DND-41 (cell line): Measurements from ENCODE around the gene RHPN2.

ENCODE experiments used
- ATAC-seq: fragments of 200-7000 bp; cut with Tn5 transposase; 3 replicates; pipeline ENCODE4 v1.9.1; 2021; ENCODE audit warnings: low read depth; ENCODE audit not compliant: insufficient read depth
- DNase-seq: peaks from one replicate; pipeline ENCODE4 v3.0.0-alpha.2; 2020
- H2AFZ ChIP-seq: 2 replicates; pipeline ENCODE4 v1.6.0; 2012; ENCODE audit warnings: low read depth, low read length
- H3K27ac ChIP-seq: 2 replicates; pipeline ENCODE4 v1.5.1; 2012; ENCODE audit warnings: low read length, inconsistent platforms
- H3K27me3 ChIP-seq: fragments of 200-600 bp; sonication (generic); 2 replicates; pipeline ENCODE4 v1.6.0; 2012; ENCODE audit warnings: low read length, mild to moderate bottlenecking, inconsistent platforms; ENCODE audit not compliant: insufficient read depth, poor library complexity
- H3K36me3 ChIP-seq: 2 replicates; pipeline ENCODE4 v1.5.1; 2012; ENCODE audit warnings: low read length, inconsistent platforms; ENCODE audit not compliant: insufficient read depth
- H3K4me1 ChIP-seq: 2 replicates; pipeline ENCODE4 v1.5.1; 2012; ENCODE audit warnings: mild to moderate bottlenecking, low read length; ENCODE audit not compliant: insufficient read depth
- H3K4me2 ChIP-seq: 2 replicates; pipeline ENCODE4 v1.6.0; 2012; ENCODE audit warnings: mild to moderate bottlenecking, moderate library complexity, low read length, inconsistent platforms; ENCODE audit not compliant: insufficient read depth
- H3K4me3 ChIP-seq, 2 experiments: fragments of 200-600 bp in 1 of 2; shearing (Covaris generic) in 1 of 2; 2 replicates each; pipeline ENCODE4 v1.5.1; 2012 to 2016; ENCODE audit warnings: inconsistent platforms in 2 of 2, low read length in 2 of 2, mild to moderate bottlenecking in 2 of 2, low read depth in 1 of 2, moderate library complexity in 1 of 2
- H3K79me2 ChIP-seq: 2 replicates; pipeline ENCODE4 v1.6.0; 2012; ENCODE audit warnings: low read length, inconsistent platforms; ENCODE audit not compliant: insufficient read depth
- H3K9ac ChIP-seq: 2 replicates; pipeline ENCODE4 v1.6.0; 2012; ENCODE audit warnings: low read depth, mild to moderate bottlenecking, inconsistent platforms, low read length, moderate library complexity
- H3K9me3 ChIP-seq: 2 replicates; pipeline ENCODE4 v1.5.1; 2012; ENCODE audit warnings: low read length, moderate library complexity, mild to moderate bottlenecking, inconsistent platforms; ENCODE audit not compliant: insufficient read depth, severe bottlenecking
- H4K20me1 ChIP-seq: 2 replicates; pipeline ENCODE4 v1.6.0; 2012; ENCODE audit warnings: low read length; ENCODE audit not compliant: insufficient read depth
- CTCF ChIP-seq: IDR thresholded peaks from 2 replicates; pipeline ENCODE4 v1.5.1; 2012; ENCODE audit warnings: borderline replicate concordance, low read length, moderate library complexity, mild to moderate bottlenecking; ENCODE audit not compliant: poor library complexity, severe bottlenecking; ENCODE audit errors: extremely low read depth
- EZH2 ChIP-seq: IDR thresholded peaks from 3 replicates; pipeline ENCODE4 v1.6.1; 2012; ENCODE audit warnings: borderline replicate concordance, low read depth, mild to moderate bottlenecking, moderate library complexity, low read length, inconsistent platforms; ENCODE audit not compliant: severe bottlenecking

RHPN2 gene

GRCh38 chr19:33052352-33052972 is 12.2 kb downstream of the RHPN2 start:
- no peak overlapping the region for H3K27ac ChIP-seq
- H3K4me1 ChIP-seq = no peaks in the 10 kb centered on the region
- ATAC-seq (no peak), DNase-seq (no peak)
- H3K9me3 ChIP-seq = no peaks in the 10 kb centered on the region
- H2AFZ ChIP-seq = no peak overlapping the region
- H3K4me3 ChIP-seq = no peak overlapping the region
- H3K4me2 ChIP-seq = no peak overlapping the region
- no peaks in the 10 kb centered on the region for H3K79me2 ChIP-seq
- TF ChIP-seq EZH2 (no peak), CTCF (no peak)
- H4K20me1 ChIP-seq = no peaks in the 10 kb centered on the region
- no peaks in the 10 kb centered on the region for H3K36me3 ChIP-seq
- no peak overlapping the region for H3K9ac ChIP-seq
- H3K27me3 ChIP-seq = peaks cover 5% of the 10 kb centered on the region

- Histone ChIP-seq H3K79me2 (no peaks in the 10 kb centered on the region), H3K9me3 (no peaks in the 10 kb centered on the region), H3K4me1 (no peaks in the 10 kb centered on the region), H3K4me2 (no peak overlapping the region), H3K27ac (no peak overlapping the region), H4K20me1 (no peaks in the 10 kb centered on the region), H3K4me3 (no peak overlapping the region), H2AFZ (no peak overlapping the region), H3K36me3 (no peaks in the 10 kb centered on the region), H3K27me3 (no peaks in the 10 kb centered on the region), H3K9ac (no peak overlapping the region)
- TF ChIP-seq EZH2 (no peak), CTCF (no peak)
- DNase-seq (no peak), ATAC-seq (no peak)
Observed at GRCh38 chr19:33050110-33050509, 14.6 kb downstream of the RHPN2 start.

- ATAC-seq (no peak), DNase-seq (no peak)
- H2AFZ ChIP-seq = no peak overlapping the region
- H3K27ac ChIP-seq = no peak overlapping the region
- no peak overlapping the region for H3K9ac ChIP-seq
- no peaks in the 10 kb centered on the region for H4K20me1 ChIP-seq
- no peak overlapping the region for H3K4me3 ChIP-seq
- H3K4me2 ChIP-seq = no peak overlapping the region
- H3K4me1 ChIP-seq = no peaks in the 10 kb centered on the region
- no peaks in the 10 kb centered on the region for H3K9me3 ChIP-seq
- no peaks in the 10 kb centered on the region for H3K36me3 ChIP-seq
- TF ChIP-seq CTCF (no peak), EZH2 (no peak)
- H3K79me2 ChIP-seq = no peaks in the 10 kb centered on the region
- no peaks in the 10 kb centered on the region for H3K27me3 ChIP-seq
Observed at GRCh38 chr19:33048806-33049676, 15.6 kb downstream of the RHPN2 start.
